GM12864 (cell line): ENCODE results near the gene FANCG.

Experiments used
- DNase-seq: peaks from one replicate; pipeline ENCODE4 v3.0.0-alpha.2; 2011; ENCODE audit warnings: low read depth
- H3K4me3 ChIP-seq: 2 replicates; pipeline ENCODE4 v1.5.1; 2011; ENCODE audit warnings: mild to moderate bottlenecking, low read depth, low read length, control low read depth
- CTCF ChIP-seq: IDR thresholded peaks from 2 replicates; pipeline ENCODE4 v1.5.1; 2011; ENCODE audit warnings: low read depth, mild to moderate bottlenecking, moderate library complexity, low read length, control low read depth, inconsistent platforms; ENCODE audit errors: missing control alignments

The FANCG gene

GRCh38 chr9:35033101-35033500, 46.6 kb downstream of the FANCG start:
- no peak for DNase-seq
- no peak overlapping the region for H3K4me3 ChIP-seq
- TF ChIP-seq CTCF, result no peak

- TF ChIP-seq CTCF, result no peak
- no peak for DNase-seq
- H3K4me3 ChIP-seq, result no peak overlapping the region
Observed at GRCh38 chr9:35029852-35030251, 49.9 kb downstream of the FANCG start.

GRCh38 chr9:35029241-35029640, 50.5 kb downstream of the FANCG start:
- no peak for TF ChIP-seq CTCF
- no peak overlapping the region for H3K4me3 ChIP-seq
- no peak for DNase-seq

DNA sequence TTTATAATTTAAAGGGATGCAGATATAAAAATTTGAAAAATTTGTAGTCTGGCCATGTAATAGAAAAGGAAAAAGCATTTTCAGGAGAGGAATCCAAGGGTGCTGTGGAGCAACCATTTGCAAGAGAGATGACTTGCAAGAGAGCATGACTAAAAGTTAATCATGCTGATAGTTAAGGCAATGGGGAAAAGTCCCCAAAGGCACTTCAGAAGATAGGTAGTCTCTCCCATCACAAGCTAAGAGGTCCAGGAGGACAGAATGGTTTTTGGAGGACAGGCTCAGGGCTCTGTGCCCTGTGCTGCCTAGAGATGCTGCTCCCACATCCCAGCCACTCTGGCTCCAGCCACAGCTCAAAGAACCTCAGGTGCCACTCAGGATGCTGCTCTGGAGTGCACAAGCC, 51.4 kb downstream of the FANCG start:
- no peak overlapping the region for H3K4me3 ChIP-seq
- no peak for TF ChIP-seq CTCF
- no peak for DNase-seq

GRCh38 chr9:35027860-35028259, 51.9 kb downstream of the FANCG start:
- no peak for TF ChIP-seq CTCF
- H3K4me3 ChIP-seq, result no peak overlapping the region
- DNase-seq, result no peak

DNA sequence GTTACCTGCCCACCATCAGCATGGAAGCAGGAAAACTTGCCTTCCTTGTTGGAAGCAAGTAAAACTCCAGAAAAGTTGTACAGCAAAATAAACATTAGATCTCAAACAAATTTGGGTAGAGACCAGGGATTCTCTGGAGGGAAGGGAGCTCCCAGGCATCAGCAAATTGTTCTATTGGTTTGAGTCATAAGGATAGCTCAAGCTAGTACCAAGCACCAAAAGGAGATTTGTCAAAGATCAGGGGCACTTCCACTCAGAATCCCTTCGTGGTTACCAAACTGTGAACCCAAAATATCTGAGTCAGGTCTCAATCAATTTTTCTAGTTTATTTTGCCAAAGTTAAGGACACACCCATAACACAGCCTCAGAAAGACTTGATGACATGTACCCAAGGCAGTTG, 52.4 kb downstream of the FANCG start:
- DNase-seq, result no peak
- no peak overlapping the region for H3K4me3 ChIP-seq
- no peak for TF ChIP-seq CTCF

- no peak for TF ChIP-seq CTCF
- no peak overlapping the region for H3K4me3 ChIP-seq
- DNase-seq, result no peak
Observed at GRCh38 chr9:35026671-35027070, 53.1 kb downstream of the FANCG start.
